GM13976 (cell line): ENCODE results near the gene CCDC88B.

Source experiments
- DNase-seq: peaks from one replicate; pipeline ENCODE4 v3.0.0; 2012; ENCODE audit warnings: low spot score
- in situ Hi-C: fragments of 300-500 bp; cut with MboI; formaldehyde crosslinking; loops from one replicate; pipeline ENCODE4 v1.12.0; 2022; ENCODE audit warnings: low sequenced_read_pairs, mixed read lengths, inconsistent platforms; ENCODE audit not compliant: unreplicated experiment
- TF ChIP-seq, protein P1 (sequence below): IDR thresholded peaks from 2 replicates; pipeline ENCODE4 v1.5.1; 2012; ENCODE audit warnings: borderline replicate concordance, mild to moderate bottlenecking; ENCODE audit not compliant: insufficient read depth; ENCODE audit errors: extremely low read depth, missing control alignments, control extremely low read depth

The CCDC88B gene

DNA sequence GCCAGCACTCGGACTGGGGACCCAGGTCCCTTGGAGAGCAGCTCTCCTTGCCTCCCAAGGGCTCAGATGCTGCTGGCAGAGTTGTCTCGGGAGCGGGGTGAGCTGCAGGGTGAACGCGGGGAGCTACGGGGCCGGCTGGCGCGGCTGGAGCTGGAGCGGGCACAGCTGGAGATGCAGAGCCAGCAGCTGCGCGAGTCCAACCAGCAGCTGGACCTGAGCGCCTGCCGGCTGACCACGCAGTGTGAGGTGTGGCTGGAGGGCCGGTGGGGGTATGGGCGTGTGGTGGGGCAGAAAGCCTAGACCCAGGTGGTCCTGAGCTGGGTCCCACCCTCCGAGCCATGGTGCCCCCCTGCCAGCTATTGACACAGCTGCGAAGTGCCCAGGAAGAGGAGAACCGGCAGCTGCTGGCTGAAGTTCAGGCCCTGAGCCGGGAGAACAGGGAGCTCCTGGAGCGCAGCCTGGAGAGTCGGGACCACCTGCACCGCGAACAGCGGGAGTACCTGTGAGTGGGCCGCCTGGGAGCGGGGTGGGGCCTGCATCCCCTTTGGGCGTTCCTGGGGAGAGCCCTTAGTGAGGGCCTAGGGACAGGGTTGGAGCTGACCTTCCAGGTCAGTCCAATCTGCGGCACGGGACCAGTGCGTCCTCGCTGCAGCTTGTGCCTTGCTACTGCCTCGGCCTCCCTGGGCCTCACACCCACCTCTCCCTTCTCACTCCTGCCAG, 13.2 kb downstream of the CCDC88B start:
- TF ChIP-seq, protein P1, sequence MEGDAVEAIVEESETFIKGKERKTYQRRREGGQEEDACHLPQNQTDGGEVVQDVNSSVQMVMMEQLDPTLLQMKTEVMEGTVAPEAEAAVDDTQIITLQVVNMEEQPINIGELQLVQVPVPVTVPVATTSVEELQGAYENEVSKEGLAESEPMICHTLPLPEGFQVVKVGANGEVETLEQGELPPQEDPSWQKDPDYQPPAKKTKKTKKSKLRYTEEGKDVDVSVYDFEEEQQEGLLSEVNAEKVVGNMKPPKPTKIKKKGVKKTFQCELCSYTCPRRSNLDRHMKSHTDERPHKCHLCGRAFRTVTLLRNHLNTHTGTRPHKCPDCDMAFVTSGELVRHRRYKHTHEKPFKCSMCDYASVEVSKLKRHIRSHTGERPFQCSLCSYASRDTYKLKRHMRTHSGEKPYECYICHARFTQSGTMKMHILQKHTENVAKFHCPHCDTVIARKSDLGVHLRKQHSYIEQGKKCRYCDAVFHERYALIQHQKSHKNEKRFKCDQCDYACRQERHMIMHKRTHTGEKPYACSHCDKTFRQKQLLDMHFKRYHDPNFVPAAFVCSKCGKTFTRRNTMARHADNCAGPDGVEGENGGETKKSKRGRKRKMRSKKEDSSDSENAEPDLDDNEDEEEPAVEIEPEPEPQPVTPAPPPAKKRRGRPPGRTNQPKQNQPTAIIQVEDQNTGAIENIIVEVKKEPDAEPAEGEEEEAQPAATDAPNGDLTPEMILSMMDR, result no peak
- no peak for DNase-seq
- in situ Hi-C loops, result no loop called here

DNA sequence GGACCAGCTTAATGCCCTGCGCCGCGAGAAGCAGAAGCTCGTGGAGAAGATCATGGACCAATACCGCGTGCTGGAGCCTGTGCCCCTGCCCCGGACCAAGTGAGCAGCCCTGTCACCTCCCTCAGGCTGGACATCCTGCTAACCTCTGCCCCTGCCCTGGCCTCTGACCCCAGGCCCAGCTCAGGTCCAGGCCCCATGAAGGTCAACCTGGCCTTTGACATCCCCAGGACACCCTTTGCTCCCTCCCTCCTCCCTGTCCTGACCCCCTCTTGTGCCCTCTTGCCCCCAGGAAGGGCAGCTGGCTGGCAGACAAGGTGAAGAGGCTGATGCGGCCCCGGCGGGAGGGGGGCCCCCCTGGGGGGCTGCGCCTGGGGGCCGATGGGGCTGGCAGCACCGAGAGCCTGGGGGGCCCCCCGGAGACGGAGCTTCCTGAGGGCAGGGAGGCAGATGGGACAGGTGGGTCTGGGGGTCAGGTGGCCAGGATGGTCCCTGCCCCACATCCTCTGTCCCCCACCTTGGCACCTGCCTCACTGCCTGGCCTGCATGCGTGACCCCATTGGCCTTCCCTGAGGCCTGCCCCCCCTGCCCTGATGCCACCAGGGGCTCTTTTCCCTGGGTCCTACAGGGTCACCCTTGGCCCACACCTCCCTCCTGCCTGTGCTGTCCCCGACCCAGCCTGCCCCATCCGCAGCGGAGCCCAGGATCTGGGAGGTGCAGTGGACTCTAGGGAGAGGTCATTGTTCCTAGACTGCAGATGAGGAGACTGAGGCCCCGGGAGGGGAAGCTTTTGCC, 13.9 kb downstream of the CCDC88B start:
- in situ Hi-C loops, result no loop called here
- DNase-seq, result peak; percentile 44
- TF ChIP-seq, protein P1, result no peak

DNA sequence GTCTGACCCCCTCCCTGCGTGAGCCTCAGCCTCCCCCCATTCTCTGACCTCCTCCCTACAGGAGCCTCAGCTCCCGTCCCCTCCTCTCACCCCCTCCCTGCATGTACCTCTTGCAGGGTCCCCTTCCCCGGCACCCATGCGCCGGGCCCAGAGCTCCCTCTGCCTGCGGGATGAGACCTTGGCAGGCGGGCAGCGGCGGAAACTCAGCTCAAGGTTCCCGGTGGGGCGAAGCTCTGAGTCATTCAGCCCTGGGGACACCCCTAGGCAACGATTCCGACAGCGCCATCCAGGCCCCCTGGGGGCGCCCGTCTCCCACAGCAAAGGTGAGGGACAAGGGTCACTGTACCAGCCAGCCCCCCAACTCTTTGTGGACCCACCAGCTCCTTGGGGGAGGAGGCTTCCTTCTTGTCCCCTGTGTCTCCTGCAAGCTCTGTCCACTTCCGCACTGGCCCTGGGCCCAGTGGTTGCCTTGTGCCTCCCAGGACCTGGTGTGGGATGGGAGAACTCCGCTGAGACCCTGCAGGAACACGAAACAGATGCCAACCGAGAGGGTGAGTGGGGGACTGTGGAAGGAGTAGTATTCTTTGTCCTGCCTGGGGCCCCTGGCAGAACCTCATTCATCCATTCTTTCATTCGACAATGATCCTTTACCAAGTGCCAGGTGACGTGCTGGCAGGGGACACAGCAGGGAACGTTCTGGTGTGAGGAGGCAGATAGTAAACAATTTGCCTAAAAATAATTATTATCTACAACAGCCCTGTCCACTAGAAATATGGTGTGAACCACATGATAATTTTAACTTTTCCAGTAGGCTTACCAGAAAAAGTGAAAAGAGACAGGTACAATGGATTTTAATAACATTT, 15.3 kb downstream of the CCDC88B start:
- in situ Hi-C loops, result no loop called here
- peak; percentile 83 for DNase-seq
- TF ChIP-seq, protein P1, result peak; percentile 62

DNA sequence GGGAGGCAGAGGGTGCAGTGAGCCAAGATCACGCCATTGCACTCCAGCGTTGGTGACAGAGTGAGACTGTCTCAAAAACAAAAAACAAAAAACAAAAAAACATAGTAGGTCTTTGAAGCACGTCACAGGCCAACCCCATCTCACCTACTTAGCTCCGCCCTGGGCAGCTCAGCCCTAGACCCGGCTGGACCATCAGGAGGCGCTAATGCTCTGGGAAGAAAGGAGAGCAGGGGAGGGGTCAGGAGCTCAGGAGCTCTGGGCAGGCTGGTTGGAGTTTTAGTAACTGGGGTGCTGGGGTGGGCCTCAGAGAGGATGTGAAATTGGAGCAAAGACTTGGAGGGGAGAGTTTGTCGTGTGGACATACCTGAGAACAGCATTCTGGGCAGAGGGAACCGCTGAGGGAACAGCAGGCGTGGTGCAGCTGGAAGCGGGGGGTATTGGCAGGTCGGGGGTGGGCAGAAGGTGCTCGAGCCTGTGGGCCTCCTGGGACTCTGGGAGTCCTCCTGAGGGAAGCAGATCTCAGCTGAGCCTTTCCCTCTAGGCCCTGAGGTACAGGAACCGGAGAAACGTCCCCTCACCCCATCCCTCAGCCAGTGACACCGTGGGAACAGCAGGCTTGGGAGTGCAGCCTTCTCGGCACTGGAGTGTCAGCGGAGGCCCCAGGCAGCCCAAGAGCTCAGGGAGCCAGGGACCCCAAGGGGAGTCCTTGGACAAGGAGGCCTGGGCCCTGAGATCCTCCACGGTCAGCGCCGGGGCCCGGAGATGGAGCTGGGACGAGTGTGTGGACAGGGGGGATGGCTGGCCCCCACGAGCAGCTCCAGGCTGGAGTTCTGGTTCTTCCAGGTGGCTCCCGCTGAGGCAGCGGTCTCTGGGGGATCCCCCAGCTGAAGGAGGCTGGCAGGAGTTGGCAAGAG, 16.8 kb downstream of the CCDC88B start:
- in situ Hi-C loops, result no loop called here
- TF ChIP-seq, protein P1, result peak; percentile 37
- peak; percentile 46 for DNase-seq

DNA sequence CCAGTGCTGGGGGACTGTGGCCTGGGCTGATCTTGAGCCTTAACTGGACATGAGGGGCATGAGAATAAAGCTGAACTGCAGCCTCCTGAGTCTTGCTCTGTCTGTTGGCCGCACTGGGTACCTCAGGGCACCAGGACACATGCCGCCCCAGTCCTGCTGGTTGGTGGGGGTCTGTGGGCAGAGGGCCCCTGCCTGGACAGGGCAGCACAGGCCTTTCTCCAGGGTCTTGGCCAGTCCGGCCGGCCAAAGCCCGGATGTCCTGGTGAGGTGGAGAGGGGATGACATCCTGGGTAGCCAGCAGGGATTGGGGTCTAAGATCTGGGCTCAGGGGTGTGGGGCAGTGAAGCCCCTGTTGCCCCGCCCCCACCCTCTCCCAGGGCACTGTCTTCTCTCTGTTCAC, 17.4 kb downstream of the CCDC88B start:
- peak; percentile 31 for DNase-seq
- in situ Hi-C loops, result no loop called here
- TF ChIP-seq, protein P1, result no peak
